CD4-positive, alpha-beta T cell (primary cell): ENCODE data around the gene CSRP2. TPM values are rescaled to one million over a fixed set of nuclear protein-coding genes. Genes with fewer than 3 reads are reported as not detected.

ENCODE experiments used
- ATAC-seq: fragments of 200-7000 bp; cut with Tn5 transposase; one replicate; pipeline ENCODE4 v1.10.0; 2022; ENCODE audit warnings: mild to moderate bottlenecking; ENCODE audit not compliant: poor library complexity
- CTCF ChIA-PET: fragments of 350-600 bp; sonication (Branson Sonifier 250); formaldehyde crosslinking; loops from one replicate; lab custom pipeline; 2021; ENCODE audit warnings: antibody characterized with exemption, inconsistent platforms; lab: Charles Lee
- POLR2A ChIA-PET: fragments of 350-600 bp; sonication (Branson Sonifier 250); formaldehyde crosslinking; loops from one replicate; lab custom pipeline; 2021; ENCODE audit warnings: antibody characterized with exemption, inconsistent platforms; lab: Charles Lee
- DNase-seq, 14 experiments: peaks; one replicate each; pipeline ENCODE4 v3.0.0-alpha.2; 2013 to 2020; ENCODE audit warnings: mixed read lengths in 2 of 14
- H3K27ac ChIP-seq, 2 donors: one replicate each; pipeline versions ENCODE4 v1.5.1 to v1.7.0; 2013; ENCODE audit warnings: low read length in 2 of 2, low read depth in 1 of 2, mild to moderate bottlenecking in 1 of 2
- H3K27me3 ChIP-seq, 2 experiments: 1 replicate in 1 of 2; 2 replicates in 1 of 2; pipeline versions ENCODE4 v1.6.1 to v1.7.0; 2013; ENCODE audit warnings: low read length in 2 of 2, control low read depth in 1 of 2, mild to moderate bottlenecking in 1 of 2, moderate library complexity in 1 of 2; ENCODE audit not compliant: insufficient read depth in 2 of 2, control insufficient read depth in 1 of 2
- H3K36me3 ChIP-seq: one replicate; pipeline ENCODE4 v1.6.1; 2013; ENCODE audit warnings: low read length, control low read depth; ENCODE audit not compliant: insufficient read depth
- H3K4me1 ChIP-seq: one replicate; pipeline ENCODE4 v1.6.1; 2013; ENCODE audit warnings: low read length, control low read depth; ENCODE audit not compliant: insufficient read depth
- H3K4me3 ChIP-seq: one replicate; pipeline ENCODE4 v1.5.1; 2013; ENCODE audit warnings: mild to moderate bottlenecking, low read length, moderate library complexity
- H3K9me3 ChIP-seq, 2 experiments: 1 replicate in 1 of 2; 2 replicates in 1 of 2; pipeline versions ENCODE4 v1.6.1 to v1.7.0; 2013; ENCODE audit warnings: low read length in 2 of 2, mild to moderate bottlenecking in 2 of 2, control low read depth in 1 of 2, moderate library complexity in 1 of 2; ENCODE audit not compliant: control insufficient read depth in 1 of 2, insufficient read depth in 1 of 2
- H3K27ac Mint-ChIP-seq: one replicate; pipeline ENCODE4 v1.8.0; 2020; ENCODE audit warnings: mixed read lengths
- H3K27me3 Mint-ChIP-seq: one replicate; pipeline ENCODE4 v1.8.0; 2021; ENCODE audit warnings: mixed read lengths
- H3K36me3 Mint-ChIP-seq: one replicate; pipeline ENCODE4 v1.8.0; 2021; ENCODE audit warnings: low read depth, mixed read lengths
- H3K4me1 Mint-ChIP-seq: one replicate; pipeline ENCODE4 v1.8.0; 2021; ENCODE audit warnings: low read depth, mixed read lengths
- H3K4me3 Mint-ChIP-seq: one replicate; pipeline ENCODE4 v1.8.0; 2020; ENCODE audit warnings: mild to moderate bottlenecking, mixed read lengths
- H3K9me3 Mint-ChIP-seq: one replicate; pipeline ENCODE4 v1.8.0; 2020; ENCODE audit warnings: mixed read lengths
- intact Hi-C, 2 experiments: fragments of 100-400 bp; cut with DNase I in 1 of 2; cut with micrococcal nuclease in 1 of 2; formaldehyde crosslinking; loops; one replicate each; pipeline versions ENCODE4 v1.15.1 to v1.9.0; 2023 to 2025; cut with DNase I, micrococcal nuclease
- total RNA-seq, 174 experiments: library from RNA in 2 of 174; stranded (reverse) in 2 of 174; gene quantifications; one replicate each; pipeline ENCODE4 v1.2.3 and lab custom pipeline; 2021 to 2026
- TF ChIP-seq, protein P1 (sequence below): fragments of 200-600 bp; IDR thresholded peaks from one replicate; pipeline ENCODE4 v1.8.0; 2022; ENCODE audit warnings: antibody characterized with exemption, mild to moderate bottlenecking

The CSRP2 gene
- total RNA-seq, 2 experiments from 2014 or later: not detected

GRCh38 chr12:76908303-76909017 lies 29.6 kb upstream of the CSRP2 start:
- Histone ChIP-seq H3K27me3 (peaks cover 0 to 4% of the 10 kb centered on the region in 2 experiments), H3K4me1 (no peaks in the 10 kb centered on the region), H3K4me3 (no peak overlapping the region), H3K36me3 (no peaks in the 10 kb centered on the region), H3K27ac (no peak overlapping the region), H3K9me3 (no peaks in the 10 kb centered on the region)
- POLR2A ChIA-PET: no interaction called here
- CTCF ChIA-PET: no interaction called here
- Mint-ChIP-seq H3K27me3 (peaks cover 10% of the 10 kb centered on the region), H3K27ac (no peak overlapping the region), H3K4me1 (no peaks in the 10 kb centered on the region), H3K9me3 (no peaks in the 10 kb centered on the region), H3K4me3 (no peak overlapping the region), H3K36me3 (no peaks in the 10 kb centered on the region)
- TF ChIP-seq, protein P1, sequence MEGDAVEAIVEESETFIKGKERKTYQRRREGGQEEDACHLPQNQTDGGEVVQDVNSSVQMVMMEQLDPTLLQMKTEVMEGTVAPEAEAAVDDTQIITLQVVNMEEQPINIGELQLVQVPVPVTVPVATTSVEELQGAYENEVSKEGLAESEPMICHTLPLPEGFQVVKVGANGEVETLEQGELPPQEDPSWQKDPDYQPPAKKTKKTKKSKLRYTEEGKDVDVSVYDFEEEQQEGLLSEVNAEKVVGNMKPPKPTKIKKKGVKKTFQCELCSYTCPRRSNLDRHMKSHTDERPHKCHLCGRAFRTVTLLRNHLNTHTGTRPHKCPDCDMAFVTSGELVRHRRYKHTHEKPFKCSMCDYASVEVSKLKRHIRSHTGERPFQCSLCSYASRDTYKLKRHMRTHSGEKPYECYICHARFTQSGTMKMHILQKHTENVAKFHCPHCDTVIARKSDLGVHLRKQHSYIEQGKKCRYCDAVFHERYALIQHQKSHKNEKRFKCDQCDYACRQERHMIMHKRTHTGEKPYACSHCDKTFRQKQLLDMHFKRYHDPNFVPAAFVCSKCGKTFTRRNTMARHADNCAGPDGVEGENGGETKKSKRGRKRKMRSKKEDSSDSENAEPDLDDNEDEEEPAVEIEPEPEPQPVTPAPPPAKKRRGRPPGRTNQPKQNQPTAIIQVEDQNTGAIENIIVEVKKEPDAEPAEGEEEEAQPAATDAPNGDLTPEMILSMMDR: no peak
- intact Hi-C loops: no loop called here
- DNase-seq (no peak), ATAC-seq (no peak)

DNA sequence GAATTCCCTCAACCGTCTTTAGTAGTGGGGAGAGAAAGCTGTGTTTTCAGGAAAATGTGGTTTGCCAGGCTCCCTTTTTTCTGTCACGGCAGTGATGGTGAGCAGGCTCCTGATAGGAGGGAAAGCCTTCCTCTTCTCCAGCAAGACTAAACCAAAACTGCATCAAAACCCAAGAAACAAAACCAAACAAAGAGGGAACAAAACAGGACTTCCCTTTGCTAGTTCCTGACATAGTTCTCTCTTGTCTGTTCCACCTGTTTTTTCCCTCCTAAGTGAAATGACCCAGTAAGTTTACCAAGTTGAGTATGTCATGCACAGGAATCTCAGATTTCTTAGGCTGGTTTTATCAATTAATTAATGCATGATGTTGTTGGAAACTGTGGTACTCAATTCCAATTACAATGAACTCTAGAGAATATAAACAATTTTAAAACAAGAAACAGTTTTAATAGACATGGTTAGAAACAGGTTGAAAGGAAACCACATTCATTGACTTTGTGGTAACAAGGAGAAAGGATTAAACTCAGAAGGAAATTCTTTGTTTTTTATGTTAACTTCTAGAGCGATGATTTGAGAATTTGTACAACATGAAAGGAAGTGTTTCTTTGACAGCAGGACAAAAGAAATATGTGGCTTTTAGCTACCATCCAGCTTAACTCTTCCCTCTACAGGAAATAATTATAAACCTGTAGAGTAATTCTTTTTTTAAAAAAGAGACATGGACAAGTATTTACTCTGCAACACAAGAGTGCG lies 23.0 kb upstream of the CSRP2 start:
- no peak overlapping the region for H3K27ac ChIP-seq
- TF ChIP-seq, protein P1: no peak
- H3K36me3 ChIP-seq: no peaks in the 10 kb centered on the region
- intact Hi-C loops: no loop called here
- ATAC-seq (no peak), DNase-seq (no peak)
- POLR2A ChIA-PET: no interaction called here
- no peaks in the 10 kb centered on the region for H3K27me3 ChIP-seq
- Mint-ChIP-seq H3K27ac (no peak overlapping the region), H3K4me3 (no peak overlapping the region), H3K9me3 (no peaks in the 10 kb centered on the region), H3K36me3 (no peaks in the 10 kb centered on the region), H3K4me1 (peaks cover 22% of the 10 kb centered on the region), H3K27me3 (no peaks in the 10 kb centered on the region)
- CTCF ChIA-PET: interaction anchor here (0.8 kb wide), 1 partner anchor 12 kb away, joined by 3 read pairs; no protein-coding TSS in a partner anchor
- H3K4me3 ChIP-seq: no peak overlapping the region
- H3K4me1 ChIP-seq: no peaks in the 10 kb centered on the region
- no peaks in the 10 kb centered on the region for H3K9me3 ChIP-seq

DNA sequence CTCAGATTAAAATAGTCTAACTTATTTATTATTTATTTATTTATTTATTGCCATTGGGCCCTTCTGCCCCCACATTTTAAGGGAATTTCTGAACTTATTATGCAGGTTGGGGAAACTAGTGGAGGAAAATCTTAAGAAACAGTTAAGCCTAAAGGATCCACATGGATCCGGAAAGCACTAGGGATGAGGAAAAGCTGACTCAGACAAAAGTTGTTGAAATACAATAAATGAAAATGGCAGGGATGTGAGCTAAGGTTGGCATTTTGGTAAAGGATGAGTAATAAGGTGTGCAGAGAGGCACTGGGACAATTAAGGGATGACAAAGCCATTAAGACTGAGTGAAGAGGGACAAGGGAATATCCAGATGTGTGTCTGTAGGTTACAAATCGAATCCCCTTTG lies 20.7 kb upstream of the CSRP2 start:
- Mint-ChIP-seq H3K27me3 (no peaks in the 10 kb centered on the region), H3K9me3 (no peaks in the 10 kb centered on the region), H3K27ac (no peak overlapping the region), H3K4me1 (peaks cover 22% of the 10 kb centered on the region), H3K36me3 (no peaks in the 10 kb centered on the region), H3K4me3 (no peak overlapping the region)
- Histone ChIP-seq H3K27ac (no peak overlapping the region), H3K4me1 (no peaks in the 10 kb centered on the region), H3K27me3 (no peaks in the 10 kb centered on the region), H3K4me3 (no peak overlapping the region), H3K36me3 (no peaks in the 10 kb centered on the region), H3K9me3 (no peaks in the 10 kb centered on the region)
- intact Hi-C loops: no loop called here
- ATAC-seq (no peak), DNase-seq (no peak)
- ChIA-PET CTCF (no interaction called here), POLR2A (no interaction called here)
- TF ChIP-seq, protein P1: no peak
